ENCODE data around the gene PABPN1. TPM values are rescaled to one million over a fixed set of nuclear protein-coding genes. Genes with fewer than 3 reads are reported as not detected.

Gene PABPN1
- total RNA-seq, 1 donor from 2014 or later = 162 TPM

DNA sequence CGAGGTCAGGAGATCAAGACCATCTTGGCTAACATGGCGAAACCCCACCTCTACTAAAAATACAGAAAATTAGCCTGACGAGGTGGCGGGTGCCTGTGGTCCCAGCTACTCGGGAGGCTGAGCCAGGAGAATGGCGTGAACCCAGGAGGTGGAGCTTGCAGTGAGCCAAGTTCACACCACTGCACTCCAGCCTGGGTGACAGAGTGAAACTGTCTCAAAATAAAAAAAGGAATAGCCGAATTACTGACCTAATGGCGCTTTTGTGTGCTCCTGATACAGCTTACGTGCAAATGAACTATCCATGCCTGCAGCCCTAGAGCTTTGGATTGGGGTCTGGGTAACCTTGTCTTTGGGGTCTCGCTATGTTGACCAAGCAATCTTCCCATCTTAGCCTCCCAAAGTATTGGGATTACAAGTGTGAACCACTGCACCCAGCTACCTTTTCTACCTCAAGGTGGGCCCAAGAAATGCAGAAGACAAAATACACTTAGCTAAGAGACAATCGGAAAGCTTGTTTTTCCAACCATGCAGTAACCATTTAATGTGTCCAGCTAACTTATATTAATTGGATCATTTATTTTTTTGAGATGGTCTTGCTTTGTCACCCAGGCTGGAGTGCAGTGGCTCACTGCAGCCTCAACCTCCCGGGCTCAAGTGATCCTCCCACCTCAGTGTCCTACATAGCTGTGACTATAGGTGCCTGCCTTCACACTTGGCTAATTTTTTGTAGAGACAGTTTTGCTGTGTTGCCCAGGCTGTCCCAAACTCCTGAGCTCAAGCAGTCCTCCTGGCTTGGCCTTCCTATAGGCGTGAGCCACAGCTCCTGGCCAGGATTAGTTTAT lies 5.5 kb downstream of the PABPN1 start:
- Histone ChIP-seq H3K4me3 (ENCODE audit: insufficient read depth, low read depth, low read length) (no peak overlapping the region), H3K4me1 (ENCODE audit: insufficient read depth, low read length) (peaks cover 7% of the 10 kb centered on the region), H3K4me2 (ENCODE audit: low read length) (no peak overlapping the region), H3K27ac (ENCODE audit: low read depth, low read length) (no peak overlapping the region), H4K20me1 (ENCODE audit: insufficient read depth, low read length) (peaks cover 40% of the 10 kb centered on the region), H3K79me2 (ENCODE audit: insufficient read depth, low read length) (peaks cover 33% of the 10 kb centered on the region), H2AFZ (ENCODE audit: low read depth, low read length) (no peak overlapping the region), H3K9me3 (ENCODE audit: insufficient read depth, low read depth, low read length) (no peaks in the 10 kb centered on the region), H3K27me3 (ENCODE audit: insufficient read depth, low read length) (no peaks in the 10 kb centered on the region), H3K36me3 (ENCODE audit: insufficient read depth, low read length) (peaks cover 20% of the 10 kb centered on the region), H3K9ac (ENCODE audit: low read length) (no peak overlapping the region)
- Mint-ChIP-seq H3K4me1 (ENCODE audit: low read depth, unreplicated experiment) (peaks cover 11% of the 10 kb centered on the region), H3K27ac (ENCODE audit: unreplicated experiment) (no peak overlapping the region), H3K36me3 (ENCODE audit: low read depth, unreplicated experiment) (peaks cover 6% of the 10 kb centered on the region), H3K4me3 (ENCODE audit: unreplicated experiment) (peak overlapping the region; percentile 47), H3K27me3 (ENCODE audit: low read depth, unreplicated experiment) (peaks cover 7% of the 10 kb centered on the region), H3K9me3 (ENCODE audit: unreplicated experiment) (no peaks in the 10 kb centered on the region)
- TF ChIP-seq EZH2 (IDR thresholded peaks at IDR 0.05; ENCODE audit: insufficient read depth, low read length) = no peak
- TF ChIP-seq, protein P1, sequence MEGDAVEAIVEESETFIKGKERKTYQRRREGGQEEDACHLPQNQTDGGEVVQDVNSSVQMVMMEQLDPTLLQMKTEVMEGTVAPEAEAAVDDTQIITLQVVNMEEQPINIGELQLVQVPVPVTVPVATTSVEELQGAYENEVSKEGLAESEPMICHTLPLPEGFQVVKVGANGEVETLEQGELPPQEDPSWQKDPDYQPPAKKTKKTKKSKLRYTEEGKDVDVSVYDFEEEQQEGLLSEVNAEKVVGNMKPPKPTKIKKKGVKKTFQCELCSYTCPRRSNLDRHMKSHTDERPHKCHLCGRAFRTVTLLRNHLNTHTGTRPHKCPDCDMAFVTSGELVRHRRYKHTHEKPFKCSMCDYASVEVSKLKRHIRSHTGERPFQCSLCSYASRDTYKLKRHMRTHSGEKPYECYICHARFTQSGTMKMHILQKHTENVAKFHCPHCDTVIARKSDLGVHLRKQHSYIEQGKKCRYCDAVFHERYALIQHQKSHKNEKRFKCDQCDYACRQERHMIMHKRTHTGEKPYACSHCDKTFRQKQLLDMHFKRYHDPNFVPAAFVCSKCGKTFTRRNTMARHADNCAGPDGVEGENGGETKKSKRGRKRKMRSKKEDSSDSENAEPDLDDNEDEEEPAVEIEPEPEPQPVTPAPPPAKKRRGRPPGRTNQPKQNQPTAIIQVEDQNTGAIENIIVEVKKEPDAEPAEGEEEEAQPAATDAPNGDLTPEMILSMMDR (IDR thresholded peaks at IDR 0.05; ENCODE audit: insufficient read depth, low read depth, low read length) = no peak
- DNase-seq (ENCODE audit: low read depth) (no peak), FAIRE-seq (no peak)

DNA sequence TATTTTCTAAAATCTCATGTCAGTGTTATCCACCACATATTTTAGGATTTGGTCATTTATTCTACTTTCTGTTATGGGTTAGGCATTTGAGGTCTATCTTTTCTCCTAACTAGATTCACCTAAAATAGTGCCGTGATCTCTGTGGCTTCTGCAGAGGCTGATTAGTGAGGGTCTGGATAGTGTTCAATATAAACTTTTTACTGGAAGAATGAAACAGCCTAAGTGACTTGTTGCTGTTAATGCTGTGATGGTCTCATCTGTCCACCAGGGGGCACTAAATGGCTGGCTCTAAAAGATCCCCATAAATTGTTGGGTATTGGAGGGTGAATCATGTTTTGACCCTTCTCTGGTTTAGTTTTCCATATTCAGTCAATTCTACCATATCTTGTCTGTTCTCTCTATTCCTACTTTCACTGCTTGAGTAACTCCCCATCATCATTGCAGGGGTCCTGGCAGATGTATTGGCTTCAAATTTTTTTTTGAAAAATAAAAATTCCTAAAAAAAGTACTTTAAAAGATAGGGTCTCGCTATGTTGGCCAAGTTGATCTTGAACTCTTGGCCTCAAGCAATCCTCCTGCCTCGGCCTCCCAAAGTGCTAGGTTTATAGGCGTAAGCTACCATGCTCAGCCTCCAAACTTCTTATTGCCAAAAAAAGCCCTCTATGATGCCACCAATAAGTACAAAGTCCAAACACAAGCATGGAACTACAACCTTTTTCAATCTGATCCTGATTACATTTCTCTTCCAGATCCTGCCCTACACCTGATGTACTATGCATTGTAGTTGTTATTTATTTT lies 6.9 kb downstream of the PABPN1 start:
- Histone ChIP-seq H3K9me3 (ENCODE audit: insufficient read depth, low read depth, low read length) (no peaks in the 10 kb centered on the region), H3K36me3 (ENCODE audit: insufficient read depth, low read length) (peaks cover 19% of the 10 kb centered on the region), H4K20me1 (ENCODE audit: insufficient read depth, low read length) (peaks cover 27% of the 10 kb centered on the region), H3K27me3 (ENCODE audit: insufficient read depth, low read length) (no peaks in the 10 kb centered on the region), H2AFZ (ENCODE audit: low read depth, low read length) (no peak overlapping the region), H3K9ac (ENCODE audit: low read length) (no peak overlapping the region), H3K79me2 (ENCODE audit: insufficient read depth, low read length) (peaks cover 18% of the 10 kb centered on the region), H3K4me3 (ENCODE audit: insufficient read depth, low read depth, low read length) (no peak overlapping the region), H3K4me2 (ENCODE audit: low read length) (no peak overlapping the region), H3K4me1 (ENCODE audit: insufficient read depth, low read length) (peaks cover 2% of the 10 kb centered on the region), H3K27ac (ENCODE audit: low read depth, low read length) (no peak overlapping the region)
- Mint-ChIP-seq H3K36me3 (ENCODE audit: low read depth, unreplicated experiment) (peaks cover 6% of the 10 kb centered on the region), H3K27ac (ENCODE audit: unreplicated experiment) (no peak overlapping the region), H3K27me3 (ENCODE audit: low read depth, unreplicated experiment) (peaks cover 7% of the 10 kb centered on the region), H3K4me1 (ENCODE audit: low read depth, unreplicated experiment) (peaks cover 8% of the 10 kb centered on the region), H3K9me3 (ENCODE audit: unreplicated experiment) (no peaks in the 10 kb centered on the region), H3K4me3 (ENCODE audit: unreplicated experiment) (no peak overlapping the region)
- no peak for FAIRE-seq
- TF ChIP-seq, protein P1 (IDR thresholded peaks at IDR 0.05; ENCODE audit: insufficient read depth, low read depth, low read length) = peak; percentile 93
- TF ChIP-seq EZH2 (IDR thresholded peaks at IDR 0.05; ENCODE audit: insufficient read depth, low read length) = no peak
- peak; percentile 47 for DNase-seq (ENCODE audit: low read depth)
